Measurements from ENCODE around the gene NCOA1.
"Not testable (repeated sequence)": the region's sequence is repeated elsewhere in the genome, so short reads cannot be mapped to it uniquely, and the experiment has no call there.

The NCOA1 gene

DNA sequence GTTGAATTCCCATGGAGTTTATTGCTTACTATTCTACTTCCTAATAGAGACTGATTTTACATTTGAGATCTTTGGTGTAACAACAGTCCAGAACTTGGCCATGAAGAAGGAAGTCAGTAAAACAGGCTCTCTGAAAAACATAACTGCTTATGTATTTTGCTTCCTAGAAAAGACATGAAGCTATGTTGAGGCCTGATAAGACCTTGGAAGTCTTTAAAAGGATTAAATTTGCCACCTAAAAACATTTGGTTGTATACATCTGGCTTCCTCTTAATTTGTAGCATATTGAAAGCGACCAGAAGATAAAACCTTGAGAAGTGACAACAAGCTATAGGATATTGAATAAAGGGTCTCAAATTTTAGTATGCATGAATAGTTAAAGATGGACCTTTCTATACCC, 265.7 kb downstream of the NCOA1 start:
- DNase-seq: no peak

GRCh38 chr2:24761866-24762265, 270.8 kb downstream of the NCOA1 start:
- DNase-seq: no peak

DNA sequence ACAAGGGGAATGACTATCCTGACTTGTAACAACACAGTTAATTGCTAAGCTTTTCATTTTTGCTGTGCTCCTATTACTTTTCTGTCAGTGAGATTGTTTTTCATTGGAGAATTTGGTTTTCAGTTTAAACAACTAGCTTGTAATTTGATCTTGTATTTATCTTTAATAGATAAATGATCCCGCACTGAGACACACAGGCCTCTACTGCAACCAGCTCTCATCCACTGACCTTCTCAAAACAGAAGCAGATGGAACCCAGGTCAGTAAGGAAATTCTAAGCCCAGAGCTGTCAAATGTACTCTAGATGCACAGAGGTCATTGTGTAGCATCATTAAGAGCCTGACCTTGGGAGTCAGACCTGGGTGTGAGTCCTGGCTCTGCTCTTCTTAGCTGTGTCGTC, 271.5 kb downstream of the NCOA1 start:
- DNase-seq: no peak

GRCh38 chr2:24763843-24764242, 272.8 kb downstream of the NCOA1 start:
- no peak for DNase-seq

DNA sequence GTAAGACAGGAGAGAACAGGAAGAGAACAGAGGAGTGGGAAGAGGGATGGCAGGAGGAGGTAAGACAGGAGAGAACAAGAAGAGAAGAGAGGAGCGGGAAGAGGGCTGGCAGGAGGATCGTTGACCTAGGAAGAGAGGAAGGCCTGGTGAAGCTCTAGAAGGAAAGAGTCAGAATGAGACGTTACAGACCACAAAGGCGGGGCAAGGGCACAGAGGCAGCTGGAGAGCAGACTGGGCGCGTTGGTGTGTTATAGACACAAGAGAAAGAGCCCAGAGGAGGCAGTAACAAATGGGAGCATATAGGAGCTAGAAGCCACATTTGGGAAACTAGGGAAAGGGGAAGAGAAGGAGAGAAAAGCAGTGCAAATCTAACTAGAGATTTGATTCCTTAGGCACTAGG, 275.6 kb downstream of the NCOA1 start:
- DNase-seq: no peak

GRCh38 chr2:24768013-24768412, 277.0 kb downstream of the NCOA1 start:
- DNase-seq: no peak

DNA sequence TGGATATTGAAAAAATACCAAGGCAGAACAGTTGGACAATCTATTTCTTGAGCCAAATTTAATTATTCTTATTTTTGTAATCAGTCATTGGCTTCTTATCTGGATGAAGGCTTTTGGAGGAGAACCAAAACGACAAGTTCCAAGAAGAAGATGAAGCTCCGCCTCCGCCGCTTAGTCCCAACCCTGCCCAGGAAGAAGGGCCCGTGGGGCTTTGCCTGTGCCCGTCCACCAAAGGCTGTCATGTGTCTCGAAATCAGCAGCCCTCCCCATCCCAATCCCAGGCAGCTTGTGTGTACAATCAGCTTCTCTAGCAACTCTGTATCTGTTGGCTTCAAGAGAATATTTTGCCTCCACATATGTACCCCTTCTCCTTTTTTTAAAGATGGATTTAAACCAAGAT, 277.5 kb downstream of the NCOA1 start:
- DNase-seq: no peak

DNA sequence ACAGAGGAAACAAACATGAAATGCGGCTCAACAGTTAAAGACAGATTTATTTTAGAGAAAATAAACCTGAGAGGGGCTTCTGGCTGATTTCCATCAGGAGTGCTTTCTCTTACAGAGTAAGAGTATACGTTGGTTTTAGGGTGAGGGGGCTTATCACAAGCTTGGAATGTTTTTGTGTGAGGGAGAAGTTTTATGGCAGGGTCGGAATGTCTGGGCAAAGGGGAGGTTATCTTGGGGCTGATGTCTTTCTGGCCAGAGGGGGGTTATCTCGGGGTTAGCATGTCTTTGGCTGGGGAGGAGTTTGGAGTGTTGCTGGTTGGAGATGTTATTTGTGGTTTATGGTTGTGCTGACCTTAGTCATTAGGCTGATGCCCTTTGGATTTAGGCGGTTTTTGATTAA, 280.0 kb downstream of the NCOA1 start:
- DNase-seq: no peak

GRCh38 chr2:24771764-24772586, 280.9 kb downstream of the NCOA1 start:
- DNase-seq: no peak

- no peak for DNase-seq
Measured at GRCh38 chr2:24774373-24774772, 283.3 kb downstream of the NCOA1 start.

GRCh38 chr2:24779116-24779515, 288.1 kb downstream of the NCOA1 start:
- DNase-seq: no peak

DNA sequence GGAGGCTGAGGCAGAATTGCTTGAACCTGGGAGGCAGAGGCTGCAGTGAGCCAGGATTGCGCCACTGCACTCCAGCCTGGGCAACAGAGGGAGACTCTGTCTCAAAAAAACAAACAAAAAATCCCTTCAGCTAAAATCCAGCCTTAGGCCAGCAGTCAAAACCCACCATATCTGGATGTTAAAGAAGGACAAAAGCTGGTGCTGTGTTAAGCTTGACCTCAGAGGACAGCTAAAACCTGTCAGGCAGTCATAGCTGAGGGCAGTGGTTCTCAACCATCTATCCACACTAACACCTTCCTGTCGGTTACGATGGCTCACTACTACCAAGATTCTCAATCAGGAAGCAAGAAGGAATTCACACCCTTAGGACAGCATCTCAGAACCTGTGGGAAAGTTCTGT, 292.6 kb downstream of the NCOA1 start:
- DNase-seq: no peak

DNA sequence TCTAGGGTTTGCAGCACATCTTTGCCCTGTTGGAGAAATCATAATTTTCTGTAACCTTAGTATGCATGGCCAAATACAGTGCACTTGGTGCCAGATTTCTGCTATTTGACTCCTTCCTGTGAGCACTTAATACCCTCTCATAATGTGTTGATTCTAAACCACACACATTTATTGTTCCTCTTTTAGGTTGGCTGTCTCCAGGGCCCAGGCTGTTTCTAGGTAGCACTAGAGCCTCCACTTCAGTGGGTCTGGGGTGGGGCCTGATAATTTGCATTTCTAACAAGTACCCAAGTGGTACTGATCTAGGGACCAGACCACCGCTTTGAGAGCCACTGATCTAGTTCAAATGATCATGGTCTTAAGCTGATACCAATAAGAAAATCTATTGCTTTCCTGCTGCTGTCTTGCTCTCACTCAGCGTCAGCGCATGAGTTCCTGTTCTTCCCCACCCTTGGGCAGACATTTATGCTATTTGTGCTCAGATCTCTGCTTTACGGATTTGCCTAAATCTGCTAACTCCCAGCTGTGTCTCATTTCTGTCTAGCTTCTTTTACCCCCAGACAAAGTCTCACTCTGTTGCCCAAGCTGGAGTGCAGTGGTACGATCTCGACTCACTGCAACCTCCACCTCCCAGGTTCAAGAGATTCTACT, 294.7 kb downstream of the NCOA1 start:
- no peak for DNase-seq

- no peak for DNase-seq
Measured at GRCh38 chr2:24787532-24787931, 296.5 kb downstream of the NCOA1 start.

- no peak for DNase-seq
Measured at GRCh38 chr2:24788816-24789215, 297.8 kb downstream of the NCOA1 start.

- DNase-seq: no peak
Measured at GRCh38 chr2:24791452-24791851, 300.4 kb downstream of the NCOA1 start.

GRCh38 chr2:24792542-24792873, 301.5 kb downstream of the NCOA1 start:
- no peak for DNase-seq

DNA sequence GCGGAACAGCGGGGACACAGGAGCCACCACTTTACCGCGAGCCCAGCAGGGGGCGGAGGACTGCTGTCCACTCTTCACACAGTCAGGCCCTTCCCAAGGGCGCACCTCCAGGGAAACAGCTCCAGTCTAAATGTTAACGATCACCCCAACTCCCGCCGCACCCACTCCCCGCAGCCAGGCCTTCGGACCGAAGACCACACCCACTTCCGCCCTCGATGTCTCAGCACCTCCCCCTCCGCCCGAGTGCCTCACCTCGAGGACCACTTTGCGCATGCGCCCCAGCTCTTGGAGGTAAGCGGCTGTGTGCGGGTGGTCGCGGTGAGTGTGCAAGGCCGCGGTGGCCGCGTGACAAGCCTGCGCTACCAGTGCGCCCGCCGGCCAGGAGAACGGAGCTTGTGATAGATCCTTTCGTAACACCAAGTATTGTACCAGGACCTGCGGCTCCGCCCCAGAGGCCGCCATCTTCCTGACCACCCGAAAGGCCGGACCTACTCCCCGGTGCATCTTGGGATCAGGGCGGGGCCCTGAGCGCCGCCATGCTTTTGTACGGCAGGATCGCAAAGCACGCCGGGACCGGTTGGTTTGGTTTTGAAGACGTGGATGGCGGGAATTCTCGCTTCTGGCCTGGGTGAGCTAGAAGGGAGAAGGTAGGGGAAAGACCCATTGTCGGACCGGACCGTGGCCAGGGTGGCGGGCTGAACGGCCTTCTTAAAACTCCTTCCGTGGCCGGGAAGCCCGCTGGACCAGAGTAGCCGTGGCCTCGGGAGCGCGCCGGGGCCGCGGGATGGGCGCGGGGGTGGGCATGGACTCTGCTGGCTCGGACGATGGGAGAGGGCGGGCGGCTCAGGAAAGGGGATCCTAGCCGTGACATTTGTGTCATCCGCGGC, 302.1 kb downstream of the NCOA1 start, which contains the start of the genes CENPO and PTRHD1:
Gene CENPO, plus strand, starts transcription at position 552 of the 887 bp plus-strand sequence. CDS start 495 bp downstream, outside the sequence.
Gene PTRHD1, minus strand, starts transcription at position 518 of the 887 bp plus-strand sequence. Its CDS starts 14 bp downstream, at position 504.
- peak; percentile 88 for DNase-seq

GRCh38 chr2:24793761-24794435, 302.8 kb downstream of the NCOA1 start:
- DNase-seq: peak; percentile 25

DNA sequence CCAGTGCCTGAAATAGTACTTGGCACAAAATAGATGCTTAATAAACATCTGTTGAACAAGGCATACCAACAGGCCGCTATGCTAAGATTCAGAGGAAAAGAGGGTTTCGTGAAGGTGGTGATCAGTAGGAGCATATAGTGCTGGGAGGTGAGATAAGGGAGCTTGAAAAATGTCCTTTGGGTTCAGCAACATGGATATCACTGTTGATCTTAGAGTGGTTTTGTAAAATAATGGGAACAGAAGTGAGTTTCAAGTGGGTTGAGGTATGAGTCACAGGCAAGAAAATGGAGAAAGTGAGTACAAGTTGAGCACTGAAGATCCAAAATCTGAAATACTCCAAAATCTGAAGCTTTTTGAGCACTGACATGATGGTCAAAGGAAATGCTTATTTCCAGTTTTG, 306.6 kb downstream of the NCOA1 start:
- DNase-seq: no peak

DNA sequence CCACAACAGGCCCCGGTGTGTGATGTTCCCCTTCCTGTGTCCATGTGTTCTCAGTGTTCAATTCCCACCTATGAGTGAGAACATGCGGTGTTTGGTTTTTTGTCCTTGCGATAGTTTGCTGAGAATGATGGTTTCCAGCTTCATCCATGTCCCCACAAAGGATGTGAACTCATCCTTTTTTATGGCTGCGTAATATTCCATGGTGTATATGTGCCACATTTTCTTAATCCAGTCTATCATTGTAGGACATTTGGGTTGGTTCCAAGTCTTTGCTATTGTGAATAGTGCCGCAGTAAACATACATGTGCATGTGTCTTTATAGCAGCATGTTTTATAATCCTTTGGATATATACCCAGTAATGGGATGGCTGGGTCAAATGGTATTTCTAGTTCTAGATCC, 309.4 kb downstream of the NCOA1 start:
- DNase-seq: not testable (repeated sequence)

- not testable (repeated sequence) for DNase-seq
Measured at GRCh38 chr2:24805811-24806660, 315.0 kb downstream of the NCOA1 start.
